ENCODE results near the gene TRPC3.

The TRPC3 gene

DNA sequence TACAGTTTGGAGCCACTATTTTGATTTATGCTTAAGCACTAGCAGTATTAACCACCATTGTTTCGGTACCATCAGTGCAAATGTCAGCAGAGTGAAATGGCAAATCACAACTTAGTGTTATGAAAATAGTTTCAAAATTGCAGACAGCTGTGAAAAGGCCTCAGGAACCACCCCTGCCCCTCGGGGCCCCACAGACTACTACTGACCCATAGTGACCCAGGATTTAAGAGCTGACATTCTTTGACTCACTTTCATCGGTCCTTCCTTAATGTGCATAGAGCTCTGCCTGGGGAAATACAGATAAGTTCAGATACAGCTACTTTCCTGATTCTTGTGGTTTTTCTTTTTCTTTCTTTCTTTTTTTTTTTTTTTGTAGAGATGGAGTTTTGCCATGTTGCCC, 78.3 kb downstream of the TRPC3 start:
- Histone ChIP-seq H3K9me3 (ENCODE audit: control insufficient read depth, insufficient read depth, low read depth, low read length) (no peaks in the 10 kb centered on the region), H3K36me3 (ENCODE audit: control insufficient read depth, insufficient read depth, low read length) (no peaks in the 10 kb centered on the region), H3K27me3 (ENCODE audit: control insufficient read depth, insufficient read depth, low read length) (no peaks in the 10 kb centered on the region), H3K9ac (ENCODE audit: low read length) (no peak overlapping the region), H3K4me1 (ENCODE audit: control insufficient read depth, insufficient read depth, low read length) (no peaks in the 10 kb centered on the region), H3K27ac (ENCODE audit: low read depth, low read length) (no peak overlapping the region), H3K4me3 (ENCODE audit: low read depth, low read length) (no peak overlapping the region)

GRCh38 chr4:121869841-121870822, 81.7 kb downstream of the TRPC3 start, which contains the start of gene BBS7:
TSS of gene BBS7 (minus strand) at chr4:121870474. CDS start at chr4:121870313, 161 bp downstream.
- Histone ChIP-seq H3K9ac (ENCODE audit: low read length) (peak within 1 kb of the TSS; percentile 81), H3K4me3 (ENCODE audit: low read depth, low read length) (peak within 1 kb of the TSS; percentile 83), H3K9me3 (ENCODE audit: control insufficient read depth, insufficient read depth, low read depth, low read length) (no peaks in the 10 kb centered on the region), H3K4me1 (ENCODE audit: control insufficient read depth, insufficient read depth, low read length) (no peaks in the 10 kb centered on the region), H3K27ac (ENCODE audit: low read depth, low read length) (peak within 1 kb of the TSS; percentile 38; the same call in 1 of the 2 replicates), H3K27me3 (ENCODE audit: control insufficient read depth, insufficient read depth, low read length) (no peaks in the 10 kb centered on the region), H3K36me3 (ENCODE audit: control insufficient read depth, insufficient read depth, low read length) (peaks cover 24% of the 10 kb centered on the region)

DNA sequence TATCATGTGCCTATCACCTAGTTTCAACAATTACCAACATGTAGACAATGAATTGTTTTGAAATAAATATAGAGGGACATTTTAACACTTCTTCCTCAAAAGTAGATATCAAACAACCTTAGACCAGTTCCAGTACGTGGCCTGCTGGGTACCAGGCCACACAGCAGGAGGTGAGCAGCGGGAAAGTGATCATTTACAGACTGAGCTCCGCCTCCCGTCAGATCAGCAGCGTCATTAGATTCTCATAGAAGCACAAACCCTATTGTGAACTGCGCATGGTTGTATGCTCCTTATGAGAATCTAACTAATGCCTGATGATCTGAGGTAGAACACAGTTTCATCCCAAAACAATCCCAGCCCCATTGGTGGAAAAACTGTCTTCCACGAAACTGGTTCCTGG, 88.1 kb downstream of the TRPC3 start:
- Histone ChIP-seq H3K36me3 (ENCODE audit: control insufficient read depth, insufficient read depth, low read length) (peaks cover 45% of the 10 kb centered on the region), H3K27me3 (ENCODE audit: control insufficient read depth, insufficient read depth, low read length) (no peaks in the 10 kb centered on the region), H3K27ac (ENCODE audit: low read depth, low read length) (no peak overlapping the region), H3K4me1 (ENCODE audit: control insufficient read depth, insufficient read depth, low read length) (peaks cover 5% of the 10 kb centered on the region; the same call in 1 of the 2 replicates), H3K4me3 (ENCODE audit: low read depth, low read length) (no peak overlapping the region), H3K9ac (ENCODE audit: low read length) (no peak overlapping the region), H3K9me3 (ENCODE audit: control insufficient read depth, insufficient read depth, low read depth, low read length) (no peaks in the 10 kb centered on the region)

GRCh38 chr4:121861426-121861825, 90.4 kb downstream of the TRPC3 start:
- H3K36me3 ChIP-seq (ENCODE audit: control insufficient read depth, insufficient read depth, low read length): peaks cover 46% of the 10 kb centered on the region
- H3K9me3 ChIP-seq (ENCODE audit: control insufficient read depth, insufficient read depth, low read depth, low read length): no peaks in the 10 kb centered on the region
- peaks cover 5% of the 10 kb centered on the region; the same call in 1 of the 2 replicates for H3K4me1 ChIP-seq (ENCODE audit: control insufficient read depth, insufficient read depth, low read length)
- H3K27me3 ChIP-seq (ENCODE audit: control insufficient read depth, insufficient read depth, low read length): no peaks in the 10 kb centered on the region
- H3K9ac ChIP-seq (ENCODE audit: low read length): no peak overlapping the region
- no peak overlapping the region for H3K27ac ChIP-seq (ENCODE audit: low read depth, low read length)
- no peak overlapping the region for H3K4me3 ChIP-seq (ENCODE audit: low read depth, low read length)

GRCh38 chr4:121860121-121860520, 91.7 kb downstream of the TRPC3 start:
- peaks cover 34% of the 10 kb centered on the region for H3K36me3 ChIP-seq (ENCODE audit: control insufficient read depth, insufficient read depth, low read length)
- no peak overlapping the region for H3K27ac ChIP-seq (ENCODE audit: low read depth, low read length)
- H3K9ac ChIP-seq (ENCODE audit: low read length): no peak overlapping the region

DNA sequence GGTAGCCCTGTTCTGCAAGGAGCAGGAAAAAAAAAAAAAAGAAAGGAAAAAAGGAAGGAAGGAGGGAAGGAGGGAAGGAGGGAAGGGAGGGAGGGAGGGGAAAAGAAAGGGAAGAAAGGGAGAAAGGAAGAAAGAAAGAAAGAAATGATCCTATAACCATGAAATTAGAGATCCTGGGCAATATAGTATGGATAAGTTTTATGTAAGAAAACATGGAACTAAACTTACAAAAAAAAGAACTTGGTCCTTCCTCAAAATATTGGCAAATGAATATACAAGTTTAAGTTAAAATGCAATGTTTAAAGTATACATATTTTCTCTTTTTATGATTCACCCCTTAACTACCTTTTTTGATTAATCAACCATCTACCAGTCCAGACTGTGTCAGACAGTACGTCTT, 100.5 kb downstream of the TRPC3 start:
- H3K4me1 ChIP-seq (ENCODE audit: control insufficient read depth, insufficient read depth, low read length): no peaks in the 10 kb centered on the region
- no peak overlapping the region for H3K27ac ChIP-seq (ENCODE audit: low read depth, low read length)
- peaks cover 26% of the 10 kb centered on the region for H3K36me3 ChIP-seq (ENCODE audit: control insufficient read depth, insufficient read depth, low read length)
- H3K9ac ChIP-seq (ENCODE audit: low read length): no peak overlapping the region
- H3K9me3 ChIP-seq (ENCODE audit: control insufficient read depth, insufficient read depth, low read depth, low read length): no peaks in the 10 kb centered on the region
- no peaks in the 10 kb centered on the region for H3K27me3 ChIP-seq (ENCODE audit: control insufficient read depth, insufficient read depth, low read length)
- H3K4me3 ChIP-seq (ENCODE audit: low read depth, low read length): no peak overlapping the region

More at GRCh38 chr4:121860121-121860520, 91.7 kb downstream of the TRPC3 start:
- H3K4me1 ChIP-seq (ENCODE audit: control insufficient read depth, insufficient read depth, low read length): peaks cover 5% of the 10 kb centered on the region; the same call in 1 of the 2 replicates
- no peaks in the 10 kb centered on the region for H3K9me3 ChIP-seq (ENCODE audit: control insufficient read depth, insufficient read depth, low read depth, low read length)
- no peaks in the 10 kb centered on the region for H3K27me3 ChIP-seq (ENCODE audit: control insufficient read depth, insufficient read depth, low read length)
- H3K4me3 ChIP-seq (ENCODE audit: low read depth, low read length): no peak overlapping the region

DNA sequence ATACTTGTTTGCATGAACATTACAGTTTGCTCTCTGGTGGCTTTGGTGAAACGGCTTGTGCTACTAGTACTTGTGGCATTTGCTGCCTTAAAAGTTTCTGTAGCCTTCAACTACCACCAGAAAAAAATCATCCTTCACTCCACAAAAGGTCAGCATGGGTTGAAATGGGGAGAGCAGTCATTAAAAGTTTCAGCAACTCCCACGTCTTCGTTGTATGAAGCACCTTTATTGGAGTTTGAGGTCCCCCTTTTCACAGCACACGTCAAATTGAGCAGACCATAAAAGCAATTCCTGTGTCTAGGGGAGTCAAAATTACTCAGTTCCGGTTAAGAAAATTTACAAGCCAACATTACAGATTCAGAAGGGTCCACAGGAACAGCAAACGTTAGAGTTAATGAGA, 105.2 kb downstream of the TRPC3 start:
- no peaks in the 10 kb centered on the region for H3K4me1 ChIP-seq (ENCODE audit: control insufficient read depth, insufficient read depth, low read length)
- H3K36me3 ChIP-seq (ENCODE audit: control insufficient read depth, insufficient read depth, low read length): peaks cover 45% of the 10 kb centered on the region
- H3K9me3 ChIP-seq (ENCODE audit: control insufficient read depth, insufficient read depth, low read depth, low read length): no peaks in the 10 kb centered on the region
- no peak overlapping the region for H3K27ac ChIP-seq (ENCODE audit: low read depth, low read length)
- no peak overlapping the region for H3K9ac ChIP-seq (ENCODE audit: low read length)
- H3K27me3 ChIP-seq (ENCODE audit: control insufficient read depth, insufficient read depth, low read length): no peaks in the 10 kb centered on the region
- no peak overlapping the region for H3K4me3 ChIP-seq (ENCODE audit: low read depth, low read length)

DNA sequence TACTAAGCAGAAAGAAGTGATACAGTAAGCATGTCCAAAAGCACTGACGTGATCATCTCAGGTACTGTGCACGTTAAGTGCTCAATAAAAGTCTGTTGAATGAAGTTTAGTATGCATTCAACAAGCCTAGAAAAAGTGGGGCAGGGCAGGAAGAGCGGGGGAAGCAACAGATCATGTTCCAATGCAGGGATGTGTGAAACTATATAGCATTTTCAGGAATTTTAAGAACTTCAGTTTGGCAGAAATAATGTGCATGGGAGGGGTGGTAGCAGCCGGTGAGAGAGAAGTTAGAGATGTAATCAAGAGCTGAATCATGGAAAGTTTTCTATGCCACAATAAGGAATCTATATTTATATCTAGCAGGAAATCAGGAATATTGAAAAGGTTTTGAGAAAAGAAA, 109.0 kb downstream of the TRPC3 start:
- no peaks in the 10 kb centered on the region for H3K9me3 ChIP-seq (ENCODE audit: control insufficient read depth, insufficient read depth, low read depth, low read length)
- H3K27ac ChIP-seq (ENCODE audit: low read depth, low read length): no peak overlapping the region
- no peak overlapping the region for H3K9ac ChIP-seq (ENCODE audit: low read length)
- no peaks in the 10 kb centered on the region for H3K4me1 ChIP-seq (ENCODE audit: control insufficient read depth, insufficient read depth, low read length)
- peaks cover 51% of the 10 kb centered on the region for H3K36me3 ChIP-seq (ENCODE audit: control insufficient read depth, insufficient read depth, low read length)
- H3K4me3 ChIP-seq (ENCODE audit: low read depth, low read length): no peak overlapping the region
- H3K27me3 ChIP-seq (ENCODE audit: control insufficient read depth, insufficient read depth, low read length): no peaks in the 10 kb centered on the region

GRCh38 chr4:121838136-121838535, 113.7 kb downstream of the TRPC3 start:
- no peak overlapping the region for H3K4me3 ChIP-seq (ENCODE audit: low read depth, low read length)
- peaks cover 43% of the 10 kb centered on the region for H3K36me3 ChIP-seq (ENCODE audit: control insufficient read depth, insufficient read depth, low read length)
- no peak overlapping the region for H3K27ac ChIP-seq (ENCODE audit: low read depth, low read length)
- H3K4me1 ChIP-seq (ENCODE audit: control insufficient read depth, insufficient read depth, low read length): no peaks in the 10 kb centered on the region
- no peak overlapping the region for H3K9ac ChIP-seq (ENCODE audit: low read length)
- H3K27me3 ChIP-seq (ENCODE audit: control insufficient read depth, insufficient read depth, low read length): no peaks in the 10 kb centered on the region
- H3K9me3 ChIP-seq (ENCODE audit: control insufficient read depth, insufficient read depth, low read depth, low read length): no peaks in the 10 kb centered on the region

DNA sequence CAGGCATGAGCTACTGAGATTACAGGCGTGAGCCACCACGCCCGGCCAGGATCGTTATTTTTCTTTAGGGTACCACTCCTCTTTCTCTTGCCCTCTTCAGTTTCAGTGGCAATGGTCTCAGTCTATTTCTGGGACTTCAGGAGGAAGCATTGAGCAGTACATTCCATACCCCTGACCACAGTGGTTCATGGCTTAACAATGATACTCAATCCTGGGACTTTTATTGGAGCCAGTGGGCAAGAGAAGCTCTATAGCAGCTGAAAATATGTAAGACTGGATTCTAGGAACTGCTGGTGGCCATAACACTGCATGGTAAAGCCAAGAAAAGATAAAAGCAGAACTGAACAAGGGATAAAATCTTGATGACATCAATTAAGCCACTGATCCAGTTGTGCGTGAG, 122.3 kb downstream of the TRPC3 start:
- Histone ChIP-seq H3K27ac (ENCODE audit: low read depth, low read length) (no peak overlapping the region), H3K9ac (ENCODE audit: low read length) (no peak overlapping the region), H3K36me3 (ENCODE audit: control insufficient read depth, insufficient read depth, low read length) (peaks cover 20% of the 10 kb centered on the region), H3K4me1 (ENCODE audit: control insufficient read depth, insufficient read depth, low read length) (no peaks in the 10 kb centered on the region), H3K9me3 (ENCODE audit: control insufficient read depth, insufficient read depth, low read depth, low read length) (no peaks in the 10 kb centered on the region), H3K27me3 (ENCODE audit: control insufficient read depth, insufficient read depth, low read length) (no peaks in the 10 kb centered on the region), H3K4me3 (ENCODE audit: low read depth, low read length) (no peak overlapping the region)

Data from HUES6 (cell line).